GM12875 (cell line): ENCODE data around the gene CSF1R.
"Not testable (repeated sequence)": the region's sequence is repeated elsewhere in the genome, so short reads cannot be mapped to it uniquely, and the experiment has no call there.

Experiments used
- H3K4me3 ChIP-seq: one replicate; pipeline ENCODE4 v1.5.1; 2011; ENCODE audit warnings: low read depth, low read length, control low read depth
- TF ChIP-seq, protein P1 (sequence below): IDR thresholded peaks from 2 replicates; pipeline ENCODE4 v1.5.1; 2011; ENCODE audit warnings: low read depth, mild to moderate bottlenecking, control low read depth, inconsistent platforms, low read length, moderate library complexity, borderline replicate concordance; ENCODE audit not compliant: insufficient read depth

CSF1R gene

DNA sequence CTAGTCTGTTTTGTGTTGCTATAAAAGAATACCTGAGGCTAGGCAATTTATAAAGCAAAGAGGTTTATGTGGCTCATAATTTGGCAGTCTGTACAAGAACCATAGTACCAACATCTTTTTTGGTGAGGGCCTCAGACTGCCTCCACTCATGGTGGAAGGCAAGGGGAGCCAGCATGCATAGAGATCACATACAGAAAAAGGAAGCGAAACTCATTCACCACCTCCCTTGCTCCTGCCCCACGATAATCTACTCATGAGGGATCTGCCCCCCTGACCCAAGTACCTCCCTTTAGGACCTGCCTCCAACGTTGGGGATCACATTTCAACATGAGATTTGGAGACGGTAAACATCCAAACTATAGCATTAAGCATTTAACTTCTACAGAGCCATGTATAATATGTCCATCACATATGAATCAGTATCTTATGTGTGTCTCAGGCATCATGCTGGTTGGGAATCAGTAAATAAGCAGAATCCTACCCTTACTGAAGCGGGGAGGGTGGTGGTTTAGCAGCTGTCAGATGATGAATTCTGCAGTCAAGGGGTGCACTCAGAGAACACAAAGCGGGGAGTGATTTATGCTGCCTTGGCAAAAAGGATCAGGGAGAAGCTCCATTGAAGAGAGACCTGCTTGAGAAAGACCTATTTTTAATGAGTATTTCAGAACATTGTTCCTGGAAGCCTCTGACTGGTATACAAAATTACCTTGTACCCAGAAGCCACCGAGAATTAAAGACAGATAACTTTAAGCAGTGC is 51.0 kb downstream of the CSF1R start:
- no peak overlapping the region for H3K4me3 ChIP-seq
- TF ChIP-seq, protein P1, sequence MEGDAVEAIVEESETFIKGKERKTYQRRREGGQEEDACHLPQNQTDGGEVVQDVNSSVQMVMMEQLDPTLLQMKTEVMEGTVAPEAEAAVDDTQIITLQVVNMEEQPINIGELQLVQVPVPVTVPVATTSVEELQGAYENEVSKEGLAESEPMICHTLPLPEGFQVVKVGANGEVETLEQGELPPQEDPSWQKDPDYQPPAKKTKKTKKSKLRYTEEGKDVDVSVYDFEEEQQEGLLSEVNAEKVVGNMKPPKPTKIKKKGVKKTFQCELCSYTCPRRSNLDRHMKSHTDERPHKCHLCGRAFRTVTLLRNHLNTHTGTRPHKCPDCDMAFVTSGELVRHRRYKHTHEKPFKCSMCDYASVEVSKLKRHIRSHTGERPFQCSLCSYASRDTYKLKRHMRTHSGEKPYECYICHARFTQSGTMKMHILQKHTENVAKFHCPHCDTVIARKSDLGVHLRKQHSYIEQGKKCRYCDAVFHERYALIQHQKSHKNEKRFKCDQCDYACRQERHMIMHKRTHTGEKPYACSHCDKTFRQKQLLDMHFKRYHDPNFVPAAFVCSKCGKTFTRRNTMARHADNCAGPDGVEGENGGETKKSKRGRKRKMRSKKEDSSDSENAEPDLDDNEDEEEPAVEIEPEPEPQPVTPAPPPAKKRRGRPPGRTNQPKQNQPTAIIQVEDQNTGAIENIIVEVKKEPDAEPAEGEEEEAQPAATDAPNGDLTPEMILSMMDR, result no peak

DNA sequence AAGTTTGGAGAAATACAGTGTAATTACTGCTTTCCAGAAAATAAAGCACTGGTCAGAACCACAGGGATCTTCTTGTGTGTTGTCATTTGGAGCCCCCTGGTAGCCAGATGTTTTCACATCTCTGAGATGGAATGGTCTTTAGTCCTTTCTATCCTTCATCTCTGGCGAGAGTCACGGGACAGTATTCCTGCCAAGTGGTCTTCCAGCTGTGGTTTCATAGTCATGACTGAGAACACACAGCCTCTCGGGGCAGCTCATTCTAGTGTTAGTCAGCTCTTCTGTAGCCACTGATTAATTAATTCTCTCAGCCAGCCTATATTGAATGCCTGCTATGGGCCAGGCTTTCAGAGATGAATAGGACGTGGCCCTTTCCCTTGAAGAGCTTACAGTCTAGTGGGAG is 51.7 kb downstream of the CSF1R start:
- TF ChIP-seq, protein P1, result no peak
- no peak overlapping the region for H3K4me3 ChIP-seq

DNA sequence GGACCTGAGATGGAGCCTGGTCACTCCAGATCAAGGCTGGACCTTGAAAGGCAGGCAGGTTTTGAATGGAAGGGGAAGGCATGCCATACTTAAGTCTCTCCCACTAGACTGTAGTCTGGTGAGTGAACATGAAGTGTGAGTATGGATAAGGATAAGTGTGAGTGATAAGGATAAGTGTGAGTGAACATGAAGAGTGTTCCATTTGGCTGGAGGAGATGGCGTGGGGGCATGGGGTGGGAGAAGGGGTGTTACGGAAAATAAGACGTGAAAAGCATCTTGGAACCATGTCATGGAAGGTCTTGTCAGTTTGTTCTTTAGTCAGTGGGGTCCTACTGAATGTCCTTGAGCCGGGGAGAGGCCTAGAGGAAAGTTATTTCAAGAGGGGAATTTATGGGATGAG is 53.0 kb downstream of the CSF1R start:
- TF ChIP-seq, protein P1, result no peak
- no peak overlapping the region for H3K4me3 ChIP-seq

DNA sequence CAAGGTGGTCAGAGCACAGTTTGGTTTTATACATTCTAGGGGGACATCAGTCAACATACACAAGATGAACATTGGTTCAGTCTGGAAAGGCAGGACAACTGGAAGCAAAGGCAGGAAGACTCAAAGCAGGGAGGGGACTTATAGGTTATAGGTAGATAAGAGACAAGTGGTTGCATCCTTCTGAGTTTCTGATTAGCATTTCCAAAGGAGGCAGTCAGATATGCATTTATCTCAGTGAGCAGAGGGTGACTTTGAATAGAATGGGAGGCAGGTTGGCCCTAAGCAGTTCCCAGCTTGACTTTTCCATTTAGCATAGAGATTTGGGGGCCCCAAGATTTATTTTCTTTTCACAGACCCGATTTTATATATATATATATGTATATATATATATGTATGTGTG is 58.3 kb downstream of the CSF1R start:
- H3K4me3 ChIP-seq, result not testable (repeated sequence)

DNA sequence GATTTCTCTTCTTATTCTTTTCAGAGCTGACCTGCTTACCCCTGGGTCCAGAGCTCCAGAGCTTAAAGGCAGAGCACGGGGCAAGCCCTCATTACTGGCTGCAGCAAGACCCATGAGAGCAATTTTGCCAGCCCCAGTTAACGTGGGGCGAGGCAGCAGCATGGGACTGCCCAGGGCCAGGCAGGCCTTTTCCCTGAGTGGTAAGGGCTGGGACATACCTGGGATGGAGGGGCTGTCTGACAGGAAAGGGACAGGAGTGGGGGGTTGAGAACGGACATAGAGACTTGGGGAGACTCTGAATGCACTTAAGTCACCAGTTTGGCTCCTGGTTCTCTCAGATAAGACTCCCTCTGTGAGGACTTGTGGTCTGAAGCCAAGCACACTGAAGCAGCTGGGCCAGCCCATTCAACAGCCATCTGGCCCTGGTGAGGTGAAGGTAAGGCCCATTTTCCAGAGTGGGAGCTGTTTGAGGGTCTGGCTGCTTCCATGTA is 59.6 kb downstream of the CSF1R start:
- TF ChIP-seq, protein P1, result no peak
- no peak overlapping the region for H3K4me3 ChIP-seq

DNA sequence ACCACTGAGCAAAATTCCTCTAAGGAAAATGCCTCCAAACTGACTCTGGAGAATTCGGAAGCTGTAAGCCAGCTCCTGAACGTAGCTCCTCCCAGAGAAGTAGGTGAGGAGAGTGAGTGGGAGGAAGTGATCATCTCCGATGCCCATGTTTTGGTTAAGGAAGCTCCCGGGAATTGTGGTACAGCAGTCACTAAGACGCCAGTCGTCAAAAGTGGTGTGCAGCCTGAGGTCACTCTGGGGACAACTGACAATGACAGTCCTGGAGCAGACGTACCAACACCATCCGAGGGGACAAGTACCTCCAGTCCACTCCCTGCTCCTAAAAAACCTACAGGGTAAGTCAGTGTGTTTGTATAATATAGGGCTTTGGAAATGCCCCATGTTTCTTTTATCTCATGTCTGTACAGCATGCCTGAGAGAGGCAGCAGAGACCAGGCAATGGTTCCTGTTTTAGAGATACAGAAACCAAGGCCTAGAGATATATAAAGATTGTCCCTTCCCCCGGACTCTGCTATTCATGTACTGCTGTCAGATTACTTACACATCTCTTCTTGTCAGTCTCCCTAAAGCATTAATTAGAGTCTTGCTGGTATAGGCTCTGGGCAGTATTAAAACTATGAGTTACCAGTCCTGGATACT is 61.9 kb downstream of the CSF1R start:
- no peak overlapping the region for H3K4me3 ChIP-seq
- TF ChIP-seq, protein P1, result no peak

DNA sequence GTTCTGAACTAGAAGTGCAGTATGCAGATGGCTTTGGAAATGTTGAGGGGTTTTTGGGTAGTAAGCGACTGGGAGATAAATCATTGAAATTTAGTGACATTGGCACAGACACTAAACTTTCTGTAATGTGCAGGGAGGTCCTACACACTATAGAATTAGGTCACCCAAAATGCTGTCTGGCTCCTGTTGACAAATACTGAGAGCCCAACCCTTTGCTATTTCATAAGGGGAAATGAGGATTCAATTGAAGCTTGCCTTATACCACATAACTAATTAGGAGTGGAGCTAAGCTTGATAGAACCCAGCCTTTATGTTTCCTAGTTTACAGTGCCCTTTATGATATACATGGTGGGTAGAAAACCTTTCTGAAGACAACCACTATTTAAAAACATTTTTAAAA is 63.2 kb downstream of the CSF1R start:
- TF ChIP-seq, protein P1, result no peak
- no peak overlapping the region for H3K4me3 ChIP-seq
